GM19035 (cell line): ENCODE measurements around the gene APPL2.
"Not testable (repeated sequence)": the region's sequence is repeated elsewhere in the genome, so short reads cannot be mapped to it uniquely, and the experiment has no call there.

ENCODE experiments used
- ATAC-seq: cut with Tn5 transposase; IDR thresholded peaks from one replicate; pipeline ENCODE4 v1.9.1; 2021; ENCODE audit not compliant: unreplicated experiment

APPL2 gene

DNA sequence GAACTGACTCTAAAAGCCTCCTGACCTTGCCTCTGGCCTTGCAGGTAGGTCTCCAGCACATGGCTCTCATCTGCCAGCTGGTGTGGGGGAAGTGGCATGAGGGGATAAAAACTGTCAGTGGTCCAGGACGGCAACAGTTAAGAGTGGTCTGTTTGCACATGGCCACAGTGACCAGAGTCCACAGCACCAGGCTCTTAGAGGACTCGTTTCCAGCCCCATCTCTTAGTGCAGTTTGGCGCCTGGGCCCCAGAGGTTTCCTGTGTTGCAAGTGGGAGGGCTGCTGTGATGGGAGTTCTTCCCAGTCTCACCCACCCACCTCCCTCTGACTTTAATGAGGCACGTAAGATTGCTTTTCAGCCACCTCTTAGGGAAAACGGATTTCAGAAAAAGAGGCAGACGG is 37.0 kb downstream of the APPL2 start:
- ATAC-seq: no peak

DNA sequence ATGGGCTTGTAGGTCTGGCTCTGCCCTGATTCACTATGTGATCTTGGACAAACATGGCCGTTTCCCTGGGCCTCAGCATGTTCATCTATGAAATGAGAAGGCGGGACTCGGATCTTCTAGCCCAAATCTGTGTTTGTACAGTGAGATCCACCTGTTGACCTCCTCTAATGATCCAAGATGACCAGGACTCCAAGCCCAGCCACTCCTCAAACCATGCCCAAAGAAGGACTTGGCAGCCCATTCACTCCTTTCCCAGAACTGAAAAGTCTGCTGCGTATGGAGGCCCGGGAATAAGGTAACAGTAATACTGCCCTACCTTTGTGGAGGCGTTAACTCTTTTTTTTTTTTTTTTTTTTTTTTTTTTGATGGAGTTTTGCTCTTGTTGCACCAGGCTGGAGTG is 39.9 kb downstream of the APPL2 start:
- ATAC-seq: no peak

DNA sequence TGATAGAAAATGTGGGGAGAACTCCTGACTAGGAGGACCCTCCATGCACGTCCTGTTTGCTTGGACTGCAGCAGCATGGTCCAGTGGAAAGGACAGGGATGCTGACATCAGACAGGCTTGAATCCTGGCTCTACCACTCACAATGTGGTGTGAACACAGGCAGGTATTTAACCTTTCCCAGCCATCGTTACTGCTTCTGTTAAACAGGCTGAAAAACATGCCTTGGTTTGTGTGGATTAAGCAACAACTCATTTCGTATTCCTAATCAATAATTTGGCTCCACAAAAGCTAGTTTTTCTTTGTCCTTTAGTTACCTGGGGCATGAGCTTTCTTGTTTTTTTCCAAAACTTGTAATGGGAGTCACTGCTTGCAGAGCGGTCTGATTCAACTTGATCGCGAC is 41.0 kb downstream of the APPL2 start:
- ATAC-seq: no peak

DNA sequence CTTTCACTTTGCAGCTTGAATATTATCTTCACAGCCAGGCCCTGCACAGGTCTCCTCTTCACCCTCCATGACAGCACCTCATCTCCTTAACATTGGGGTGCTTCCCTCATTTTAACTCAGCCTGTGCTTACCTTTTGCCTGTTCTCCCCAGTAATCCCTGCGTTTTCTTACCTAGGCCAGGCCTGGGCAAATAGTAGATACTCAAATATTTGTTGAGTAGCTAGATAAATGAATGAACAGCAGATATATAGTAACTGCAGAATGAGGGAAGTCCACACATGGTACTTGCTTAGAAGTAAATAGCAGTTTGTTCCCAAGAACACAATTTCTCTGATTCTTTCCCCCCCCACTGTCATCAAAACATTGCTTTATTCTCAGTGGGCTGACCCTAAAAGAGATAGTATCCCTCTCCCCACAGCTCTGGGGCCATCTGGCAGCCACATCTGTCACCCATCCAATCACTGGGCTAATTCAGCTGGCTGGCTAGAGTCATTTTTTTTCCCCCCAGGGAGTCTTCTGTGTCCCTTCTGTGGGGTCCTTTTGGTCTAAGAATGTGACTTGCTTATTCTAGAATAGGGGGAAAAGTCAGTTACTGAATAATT is 43.2 kb downstream of the APPL2 start:
- no peak for ATAC-seq

DNA sequence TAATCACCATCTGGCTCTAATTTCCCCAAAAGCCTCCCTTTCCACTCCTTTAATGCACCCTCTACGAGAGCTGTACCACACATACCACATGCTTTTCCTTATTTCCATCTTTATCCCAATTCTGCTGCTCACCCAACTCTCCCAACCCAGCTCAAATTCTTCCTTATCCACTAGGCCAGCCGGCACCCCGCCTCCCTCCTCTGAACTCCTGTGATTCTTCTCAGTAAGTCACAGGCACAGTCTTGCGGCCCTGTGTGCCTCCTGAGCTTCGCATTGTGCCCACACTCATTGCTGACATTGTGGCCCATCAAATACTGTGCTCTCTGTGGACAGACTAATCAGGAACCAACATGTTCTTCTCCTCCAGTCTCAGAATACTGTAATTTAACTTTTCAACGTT is 45.4 kb downstream of the APPL2 start:
- ATAC-seq: no peak

DNA sequence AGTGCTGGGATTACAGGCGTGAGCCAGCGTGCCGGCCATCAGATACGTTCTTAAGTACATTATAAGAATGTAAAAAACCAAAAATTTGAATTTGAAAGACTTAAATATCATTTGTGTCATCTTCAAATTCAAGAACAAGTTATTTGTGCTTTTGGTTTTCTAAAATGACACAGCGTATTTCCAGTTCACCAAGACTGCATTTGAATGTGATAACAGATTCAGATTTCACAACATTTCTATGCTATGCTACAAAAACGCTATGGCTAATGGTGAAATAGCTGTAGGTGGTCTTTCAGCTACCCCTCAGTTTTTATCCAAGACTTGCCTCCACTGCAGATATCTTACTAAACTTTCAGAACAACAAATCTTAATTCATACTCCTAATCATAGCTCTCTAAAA is 46.7 kb downstream of the APPL2 start:
- no peak for ATAC-seq

DNA sequence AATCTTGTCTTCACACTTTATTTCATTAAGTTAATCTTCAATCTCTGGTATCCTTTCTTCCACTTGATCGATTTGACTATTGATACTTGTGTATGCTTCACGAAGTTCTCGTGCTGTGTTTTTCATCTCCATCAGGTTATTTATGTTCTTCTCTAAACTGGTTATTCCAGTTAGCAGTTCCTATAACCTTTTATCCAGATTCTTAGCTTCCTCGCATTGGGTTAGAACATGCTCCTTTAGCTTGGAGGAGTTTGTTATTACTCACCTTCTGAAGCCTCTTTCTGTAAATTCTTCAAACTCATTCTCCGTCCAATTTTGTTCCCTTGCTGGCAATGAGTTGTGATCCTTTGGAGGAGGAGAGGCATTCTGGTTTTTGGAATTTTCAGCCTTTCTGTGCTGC is 52.0 kb downstream of the APPL2 start:
- not testable (repeated sequence) for ATAC-seq

DNA sequence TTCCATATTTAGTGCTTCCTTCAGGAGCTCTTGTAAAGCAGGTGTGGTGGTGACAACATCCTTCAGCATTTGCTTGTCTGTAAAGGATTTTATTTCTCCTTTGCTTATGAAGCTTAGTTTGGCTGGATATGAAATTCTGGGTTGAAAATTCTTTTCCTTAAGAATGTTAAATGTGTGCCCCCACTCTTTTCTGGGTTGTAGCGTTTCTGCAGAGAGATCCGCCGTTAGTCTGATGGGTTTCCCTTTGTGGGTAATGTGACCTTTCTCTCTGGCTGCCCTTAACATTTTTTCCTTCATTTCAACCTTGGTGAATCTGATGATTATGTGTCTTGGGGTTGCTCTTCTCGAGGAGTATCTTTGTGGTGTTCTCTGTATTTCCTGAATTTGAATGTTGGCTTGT is 52.6 kb downstream of the APPL2 start:
- ATAC-seq: not testable (repeated sequence)

DNA sequence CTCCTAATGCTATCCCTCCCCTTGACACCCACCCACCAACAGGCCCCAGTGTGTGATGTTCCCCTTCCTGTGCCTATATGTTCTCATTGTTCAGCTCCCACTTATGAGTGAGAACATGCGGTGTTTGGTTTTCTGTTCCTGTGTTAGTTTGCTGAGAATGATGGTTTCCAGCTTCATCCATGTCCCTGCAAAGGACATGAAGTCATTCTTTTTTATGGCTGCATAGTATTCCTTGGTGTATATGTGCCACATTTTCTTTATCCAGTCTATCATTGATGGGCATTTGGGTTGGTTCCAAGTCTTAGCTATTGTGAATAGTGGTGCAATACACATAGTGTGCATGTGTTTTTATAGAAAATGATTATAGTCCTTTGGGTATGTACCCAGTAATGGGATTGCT is 56.9 kb downstream of the APPL2 start:
- not testable (repeated sequence) for ATAC-seq

DNA sequence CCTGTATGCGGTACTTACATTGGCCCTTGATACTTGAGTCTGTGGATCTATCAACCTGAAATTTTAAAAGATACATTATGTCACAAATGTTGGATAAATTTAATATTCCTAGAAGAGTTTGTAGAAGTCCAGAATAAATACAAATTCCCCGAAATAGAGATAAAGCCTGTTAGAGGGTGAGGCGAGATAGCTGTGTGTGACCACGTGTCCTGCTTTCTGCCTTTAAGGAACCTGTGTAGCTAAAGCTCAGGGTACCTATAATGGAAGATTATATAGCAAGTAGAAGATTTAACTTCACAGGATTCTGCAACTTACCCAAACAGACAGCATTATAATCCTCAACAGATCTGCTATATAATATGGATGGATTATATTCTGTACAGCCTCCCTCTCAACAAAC is 58.8 kb downstream of the APPL2 start:
- ATAC-seq: no peak

DNA sequence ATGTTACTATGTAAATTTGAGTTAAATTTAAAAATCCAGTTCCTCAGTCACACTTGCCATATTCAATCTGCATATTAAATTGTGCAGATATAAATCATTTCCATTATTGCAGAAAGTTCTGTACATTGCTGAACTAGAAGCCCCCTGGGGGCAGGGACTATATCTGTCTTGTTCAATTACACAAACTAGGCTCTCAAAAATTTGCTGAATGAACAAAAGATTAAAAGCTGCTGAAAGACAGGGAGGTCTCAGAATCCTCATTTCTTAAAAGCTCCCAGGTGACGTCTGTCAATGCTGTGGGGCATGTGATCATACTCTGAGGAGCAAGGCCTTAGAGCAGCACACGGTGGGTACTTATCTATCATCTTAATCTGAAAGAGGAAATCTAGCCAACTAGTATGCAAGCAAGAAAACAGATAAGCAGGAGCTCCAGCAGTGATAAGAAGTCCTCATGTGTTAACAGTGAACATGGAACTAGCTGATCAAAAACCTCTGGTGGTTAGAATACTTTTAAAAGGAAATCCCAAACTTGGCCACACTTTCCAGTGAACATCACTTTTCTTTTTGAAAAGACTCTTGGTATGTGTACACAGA is 60.5 kb downstream of the APPL2 start:
- no peak for ATAC-seq

DNA sequence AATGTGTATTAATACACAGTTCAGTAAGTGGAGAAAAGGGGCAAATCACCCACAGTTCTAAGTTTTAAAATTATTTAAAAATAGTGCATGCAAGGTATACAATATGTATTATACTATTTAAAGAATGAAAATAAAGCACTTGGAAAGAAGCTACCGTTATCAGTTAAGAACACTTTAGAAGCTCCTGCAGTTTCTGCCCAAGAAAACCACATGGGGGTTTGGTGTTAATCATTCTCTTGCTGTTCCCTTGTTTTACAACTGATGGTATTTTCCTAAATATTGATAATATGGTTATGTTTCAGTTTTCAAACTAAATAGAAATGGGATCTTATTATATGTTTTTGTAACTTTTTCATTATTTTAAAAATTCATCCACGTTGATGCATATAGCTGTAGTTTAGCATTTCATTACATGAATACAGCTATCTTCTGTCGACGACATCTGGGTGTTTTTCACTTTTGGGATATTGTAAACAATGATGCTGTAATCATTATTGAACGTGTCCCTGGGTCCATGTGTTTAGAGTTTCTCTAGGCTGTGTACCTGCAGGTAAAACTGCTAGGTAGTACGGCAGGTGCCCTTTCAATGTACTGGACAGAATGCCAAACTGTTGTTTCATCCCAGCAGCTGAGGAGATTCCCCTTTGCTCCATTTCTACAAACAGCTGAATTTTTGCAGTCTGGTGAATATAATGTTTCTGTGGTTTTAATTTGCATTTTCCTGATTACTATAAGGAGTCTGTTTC is 64.1 kb downstream of the APPL2 start:
- no peak for ATAC-seq

DNA sequence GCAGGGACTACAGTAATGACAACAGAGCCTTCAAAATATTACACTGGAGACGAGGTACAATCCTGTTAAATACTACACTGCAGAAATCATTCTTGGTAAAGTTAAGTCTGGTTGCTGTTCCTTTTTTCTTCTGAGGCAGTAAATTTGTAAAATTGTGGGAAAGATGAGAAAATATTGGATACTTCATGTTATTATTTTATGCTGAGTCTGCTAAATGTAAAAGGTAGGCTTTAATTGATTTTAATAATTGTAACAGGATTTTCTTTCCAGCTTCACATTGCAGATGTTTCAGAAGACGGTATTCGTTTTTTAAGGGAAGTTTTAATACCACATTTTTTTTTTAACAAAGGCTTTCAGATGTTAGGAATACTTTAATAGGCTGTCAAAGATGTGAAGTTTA is 65.8 kb downstream of the APPL2 start:
- no peak for ATAC-seq

DNA sequence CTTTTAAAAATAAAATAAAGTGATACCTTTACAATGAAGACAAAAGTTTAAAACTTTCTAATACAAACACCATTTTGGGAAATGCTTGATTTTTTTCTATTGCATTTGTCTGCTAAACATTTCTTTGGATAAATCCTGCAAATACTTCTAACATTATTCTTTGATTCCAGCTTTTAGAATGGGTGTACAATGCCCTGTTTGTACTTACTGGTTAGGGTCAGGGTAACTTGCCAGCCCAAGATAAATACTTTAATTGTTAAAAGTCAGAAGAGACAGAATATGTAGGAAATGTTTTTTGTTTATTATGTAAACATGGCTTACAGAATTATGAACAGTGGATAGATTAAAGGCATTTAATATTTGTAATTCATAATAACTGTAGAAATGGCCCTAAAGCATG is 68.0 kb downstream of the APPL2 start:
- no peak for ATAC-seq

DNA sequence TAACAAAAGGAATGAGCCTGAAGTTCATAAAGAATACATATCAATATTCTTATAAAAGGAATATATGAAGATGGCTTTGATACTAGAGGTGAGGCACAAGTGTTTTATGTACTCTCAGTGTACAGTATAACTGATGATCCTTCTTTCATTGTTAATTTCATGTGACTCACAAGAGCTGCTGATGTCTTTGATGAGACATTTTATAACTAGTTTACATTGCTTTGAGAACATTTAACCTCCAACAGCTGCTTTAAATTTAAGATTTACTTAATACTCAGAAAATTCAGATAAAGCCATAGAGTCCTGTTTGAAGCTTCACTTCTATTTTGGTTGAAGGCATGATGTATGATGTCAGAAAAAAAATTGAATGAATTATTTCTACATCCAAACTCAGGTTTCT is 68.6 kb downstream of the APPL2 start:
- no peak for ATAC-seq

DNA sequence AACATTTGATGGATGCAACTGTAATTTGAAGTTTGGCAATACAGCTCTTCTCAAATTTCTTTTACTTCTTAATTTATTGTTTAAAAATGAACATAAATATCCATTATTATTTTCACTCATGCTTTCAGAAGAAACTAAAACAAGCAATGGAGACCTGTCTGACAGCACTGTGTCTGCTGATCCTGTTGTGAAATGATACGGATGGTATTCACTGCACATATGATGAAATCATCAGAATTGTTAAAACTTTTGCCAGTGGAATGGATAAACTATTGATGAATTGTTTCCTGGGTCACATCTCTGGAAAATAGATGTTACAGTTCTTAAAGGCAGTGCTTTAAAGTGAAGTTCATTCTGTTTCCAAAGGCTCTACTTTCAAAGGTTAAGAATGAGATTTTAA is 69.2 kb downstream of the APPL2 start:
- no peak for ATAC-seq

DNA sequence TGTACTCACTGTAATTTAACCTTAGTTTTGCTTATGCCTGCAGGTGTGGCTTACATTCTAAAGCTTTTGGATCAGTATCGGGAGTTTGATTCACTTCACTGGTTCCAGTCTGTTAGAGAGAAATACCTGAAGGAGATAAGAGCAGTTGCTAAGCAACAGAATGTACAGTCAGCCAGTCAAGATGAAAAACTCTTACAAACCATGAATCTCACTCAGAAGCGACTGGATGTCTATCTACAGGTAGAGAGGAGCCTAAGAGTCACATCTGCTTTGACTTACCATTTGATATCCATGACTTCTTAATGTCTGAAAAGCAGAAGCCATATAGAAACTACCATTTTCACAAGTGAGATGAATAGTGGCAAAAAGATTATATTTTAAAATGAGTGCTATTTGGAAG is 71.9 kb downstream of the APPL2 start:
- ATAC-seq: no peak

DNA sequence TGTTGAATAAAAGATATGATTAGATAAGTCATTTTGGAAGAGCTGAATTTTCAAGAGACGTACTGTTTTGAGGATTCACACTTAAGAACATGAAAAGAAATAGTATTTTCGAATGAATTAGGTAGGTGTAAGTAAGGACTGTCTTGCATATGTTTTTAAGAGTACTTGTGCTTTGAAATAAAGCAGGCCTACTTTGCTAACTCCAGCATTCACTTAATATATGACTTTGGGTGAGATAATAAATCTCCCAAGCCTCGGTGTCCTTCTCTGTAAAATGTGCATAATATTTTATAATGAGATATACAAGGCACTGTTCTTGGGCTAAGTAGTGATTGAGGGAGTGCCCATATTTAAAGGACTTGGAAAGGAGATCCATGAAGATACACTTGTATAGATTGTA is 73.8 kb downstream of the APPL2 start:
- no peak for ATAC-seq

DNA sequence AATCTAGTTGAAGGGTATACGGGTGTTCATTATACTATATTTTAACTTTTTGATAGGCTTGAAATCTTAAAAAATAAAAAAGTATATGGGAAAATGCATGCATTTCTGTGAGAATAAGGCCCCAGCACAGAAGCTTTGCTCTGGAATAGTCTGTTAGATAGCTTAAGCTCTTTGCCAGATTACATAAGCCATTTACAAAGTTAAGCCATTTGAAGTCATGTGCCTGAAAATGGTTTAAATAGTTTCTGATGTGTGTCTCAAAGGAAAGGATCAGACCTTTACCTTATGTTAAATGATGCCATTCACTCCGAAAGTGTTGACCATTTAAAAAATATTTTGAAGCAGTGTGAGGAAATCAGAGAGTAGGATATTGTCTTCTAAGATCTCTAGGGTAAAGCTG is 77.1 kb downstream of the APPL2 start:
- no peak for ATAC-seq

DNA sequence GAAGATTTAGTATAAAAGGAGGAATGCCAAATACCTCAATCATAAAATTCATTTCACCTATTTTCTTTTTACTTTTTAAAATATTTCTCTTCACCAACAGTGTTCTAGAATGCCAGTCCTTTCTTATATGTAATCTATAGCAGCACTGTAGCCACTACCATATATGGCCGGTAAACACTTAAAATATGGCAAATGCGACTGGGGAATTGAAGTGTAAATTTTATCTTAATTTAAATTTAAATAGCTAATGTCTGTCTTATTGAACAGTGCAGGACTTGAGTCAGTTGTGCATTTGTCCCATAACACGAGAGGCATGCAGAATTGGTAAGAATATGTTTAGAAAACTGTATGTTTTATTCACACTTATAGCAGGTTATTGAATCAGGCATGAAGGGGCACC is 78.4 kb downstream of the APPL2 start:
- no peak for ATAC-seq

DNA sequence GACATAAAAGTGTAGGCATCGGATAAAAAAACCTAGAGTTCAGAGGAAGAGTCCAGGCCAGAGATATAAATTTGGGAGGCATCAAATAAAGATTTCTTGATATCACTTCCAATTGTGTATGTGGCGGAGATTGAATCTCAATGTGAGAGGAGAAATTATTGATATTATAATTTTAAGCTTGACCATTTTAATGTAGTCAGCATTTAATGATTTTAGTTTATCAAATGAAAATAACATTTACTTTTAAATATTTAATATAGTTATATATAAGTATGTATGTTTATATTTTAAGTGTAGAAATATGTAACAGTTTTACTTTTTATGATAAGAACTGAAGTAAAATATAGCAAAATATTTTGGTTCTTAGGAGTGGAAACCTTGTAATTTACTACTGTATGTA is 79.7 kb downstream of the APPL2 start:
- no peak for ATAC-seq

DNA sequence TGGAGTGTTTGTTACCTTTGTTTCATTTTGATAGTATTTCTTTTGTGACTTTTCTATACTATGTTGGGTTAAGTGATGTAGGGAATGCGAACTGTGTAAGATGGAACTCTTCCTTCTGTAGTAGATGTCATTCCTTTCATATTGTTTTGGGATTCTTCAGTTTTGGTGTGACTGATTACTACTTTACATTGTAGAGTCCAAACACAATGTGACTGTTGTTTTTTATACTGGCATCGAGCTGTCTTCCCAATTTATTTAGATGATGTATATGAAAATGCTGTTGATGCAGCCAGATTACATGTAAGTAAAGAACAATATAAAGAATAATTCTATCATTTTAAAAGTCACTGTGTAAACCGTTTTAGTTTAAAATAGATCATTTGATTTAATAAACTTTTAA is 93.7 kb downstream of the APPL2 start:
- no peak for ATAC-seq
